H9 (cell line): ENCODE results near the gene AFF2. TPM values are rescaled to one million over a fixed set of nuclear protein-coding genes. Genes with fewer than 3 reads are reported as not detected.

ENCODE experiments used
- DNase-seq: peaks from one replicate; pipeline ENCODE4 v3.0.0-alpha.2; 2017
- H2AFZ ChIP-seq: one replicate; pipeline ENCODE4 v1.6.1; 2013; ENCODE audit warnings: mild to moderate bottlenecking, low read length, control low read depth, moderate library complexity
- H2AK5ac ChIP-seq: 2 replicates; pipeline ENCODE4 v1.6.1; 2013; ENCODE audit warnings: low read length, control low read depth, mixed read lengths; ENCODE audit not compliant: insufficient read length
- H2BK120ac ChIP-seq: one replicate; pipeline ENCODE4 v1.6.1; 2013; ENCODE audit warnings: low read depth, mild to moderate bottlenecking, low read length, control low read depth, inconsistent platforms; ENCODE audit not compliant: poor library complexity, severe bottlenecking
- H2BK12ac ChIP-seq: 2 replicates; pipeline ENCODE4 v1.6.1; 2013; ENCODE audit warnings: low read length, control low read depth, mixed read lengths, low read depth; ENCODE audit not compliant: insufficient read length
- H2BK15ac ChIP-seq: 2 replicates; pipeline ENCODE4 v1.6.1; 2013; ENCODE audit warnings: low read depth, low read length, control low read depth
- H2BK20ac ChIP-seq: one replicate; pipeline ENCODE4 v1.6.1; 2013; ENCODE audit warnings: low read depth, mild to moderate bottlenecking, low read length, control low read depth, inconsistent platforms; ENCODE audit not compliant: poor library complexity, severe bottlenecking
- H2BK5ac ChIP-seq: 2 replicates; pipeline ENCODE4 v1.6.1; 2013; ENCODE audit warnings: low read length, control low read depth, mixed read lengths; ENCODE audit not compliant: insufficient read length
- H3K14ac ChIP-seq: 2 replicates; pipeline ENCODE4 v1.6.1; 2013; ENCODE audit warnings: low read length, control low read depth; ENCODE audit not compliant: insufficient read depth
- H3K18ac ChIP-seq: 2 replicates; pipeline ENCODE4 v1.6.1; 2013; ENCODE audit warnings: low read depth, mild to moderate bottlenecking, mixed read lengths, low read length, control low read depth; ENCODE audit not compliant: insufficient read length
- H3K23ac ChIP-seq: 2 replicates; pipeline ENCODE4 v1.6.1; 2013; ENCODE audit warnings: low read length, control low read depth, mixed read lengths, low read depth; ENCODE audit not compliant: insufficient read length
- H3K23me2 ChIP-seq: 2 replicates; pipeline ENCODE4 v1.6.1; 2013; ENCODE audit warnings: low read depth, mild to moderate bottlenecking, mixed read lengths, low read length, control low read depth; ENCODE audit not compliant: insufficient read length, poor library complexity, severe bottlenecking
- H3K27ac ChIP-seq: 2 replicates; pipeline ENCODE4 v1.5.1; 2013; ENCODE audit warnings: low read length, control low read depth, mixed read lengths, low read depth; ENCODE audit not compliant: insufficient read length
- H3K27me3 ChIP-seq: 2 replicates; pipeline ENCODE4 v1.6.1; 2013; ENCODE audit warnings: low read length, control low read depth, inconsistent platforms; ENCODE audit not compliant: insufficient read depth
- H3K4ac ChIP-seq: 2 replicates; pipeline ENCODE4 v1.6.1; 2013; ENCODE audit warnings: low read depth, mild to moderate bottlenecking, control low read depth, inconsistent platforms, low read length, moderate library complexity
- H3K4me1 ChIP-seq: 2 replicates; pipeline ENCODE4 v1.6.1; 2013; ENCODE audit warnings: low read length, control low read depth, inconsistent platforms; ENCODE audit not compliant: insufficient read depth
- H3K4me2 ChIP-seq: 2 replicates; pipeline ENCODE4 v1.6.1; 2013; ENCODE audit warnings: low read length, control low read depth, mixed read lengths; ENCODE audit not compliant: insufficient read length, insufficient read depth
- H3K56ac ChIP-seq: 2 replicates; pipeline ENCODE4 v1.6.1; 2013; ENCODE audit warnings: low read depth, mild to moderate bottlenecking, mixed read lengths, low read length, control low read depth; ENCODE audit not compliant: insufficient read length
- H3K79me1 ChIP-seq: 2 replicates; pipeline ENCODE4 v1.6.1; 2013; ENCODE audit warnings: low read depth, mild to moderate bottlenecking, moderate library complexity, low read length, control low read depth, inconsistent platforms; ENCODE audit not compliant: insufficient read depth, poor library complexity, severe bottlenecking
- H3K79me2 ChIP-seq: 2 replicates; pipeline ENCODE4 v1.6.1; 2013; ENCODE audit warnings: low read length, control low read depth, inconsistent platforms; ENCODE audit not compliant: insufficient read depth
- H3K9ac ChIP-seq: 2 replicates; pipeline ENCODE4 v1.6.1; 2013; ENCODE audit warnings: low read length, control low read depth, mixed read lengths; ENCODE audit not compliant: insufficient read length; ENCODE audit errors: extremely low read depth
- H3K9me3 ChIP-seq: one replicate; pipeline ENCODE4 v1.6.1; 2013; ENCODE audit warnings: low read depth, low read length, inconsistent platforms; ENCODE audit not compliant: control insufficient read depth
- H3T11ph ChIP-seq: one replicate; pipeline ENCODE4 v1.6.1; 2013; ENCODE audit warnings: mild to moderate bottlenecking, low read length, control low read depth, inconsistent platforms
- H4K20me1 ChIP-seq: one replicate; pipeline ENCODE4 v1.6.1; 2013; ENCODE audit not compliant: control insufficient read depth, insufficient read length, insufficient read depth
- H4K5ac ChIP-seq: 2 replicates; pipeline ENCODE4 v1.6.1; 2013; ENCODE audit warnings: low read depth, mild to moderate bottlenecking, mixed read lengths, low read length, control low read depth; ENCODE audit not compliant: insufficient read length
- H4K8ac ChIP-seq: replicated peaks from 2 replicates; pipeline ENCODE4 v1.6.1; 2013; ENCODE audit warnings: low read length, control low read depth, mixed read lengths, low read depth; ENCODE audit not compliant: insufficient read length
- H4K91ac ChIP-seq: 2 replicates; pipeline ENCODE4 v1.6.1; 2013; ENCODE audit warnings: low read depth, mild to moderate bottlenecking, moderate library complexity, mixed read lengths, low read length, control low read depth; ENCODE audit not compliant: insufficient read length
- H3K27ac Mint-ChIP-seq, 3 experiments: 2 replicates in 2 of 3; 3 replicates in 1 of 3; pipeline ENCODE4 v1.8.0; 2020 to 2021; ENCODE audit warnings: mixed read lengths in 3 of 3, mild to moderate bottlenecking in 1 of 3, moderate library complexity in 1 of 3
- H3K27me3 Mint-ChIP-seq: 2 replicates; pipeline ENCODE4 v1.8.0; 2021; ENCODE audit warnings: low read depth, mild to moderate bottlenecking, moderate library complexity, mixed read lengths
- H3K36me3 Mint-ChIP-seq, 3 experiments: 2 replicates in 2 of 3; 3 replicates in 1 of 3; pipeline ENCODE4 v1.8.0; 2020 to 2021; ENCODE audit warnings: low read depth in 3 of 3, mixed read lengths in 3 of 3; ENCODE audit not compliant: insufficient read depth in 1 of 3
- H3K4me1 Mint-ChIP-seq, 2 experiments: 2 replicates each; pipeline ENCODE4 v1.8.0; 2020; ENCODE audit warnings: mixed read lengths in 2 of 2
- H3K4me3 Mint-ChIP-seq, 2 experiments: 2 replicates in 1 of 2; 3 replicates in 1 of 2; pipeline ENCODE4 v1.8.0; 2020 to 2021; ENCODE audit warnings: mild to moderate bottlenecking in 2 of 2, mixed read lengths in 2 of 2, moderate library complexity in 1 of 2
- H3K9me3 Mint-ChIP-seq, 2 experiments: 2 replicates in 1 of 2; 3 replicates in 1 of 2; pipeline ENCODE4 v1.8.0; 2020; ENCODE audit warnings: mild to moderate bottlenecking in 2 of 2, mixed read lengths in 2 of 2, moderate library complexity in 1 of 2
- WGBS: extraction: QIAGEN DNeasy Blood & Tissue Kit; methylation state at CpG from one replicate; pipeline ENCODE4 v1.1.7; 2013; ENCODE audit warnings: missing lambda C conversion rate, low lambda C conversion rate, mixed read lengths; ENCODE audit not compliant: insufficient read length; ENCODE audit errors: extremely low coverage; 5-methylcytosine and 5-hydroxymethylcytosine counted together
- total RNA-seq: library from RNA; stranded (reverse); gene quantifications from 2 replicates; pipeline ENCODE4 v1.2.1, GENCODE V29; 2021
- TF ChIP-seq, protein P1 (sequence below): fragments of 200-600 bp; sonication (generic); conservative IDR thresholded peaks from 3 replicates; pipeline ENCODE4 v1.8.0; 2021; ENCODE audit warnings: antibody characterized with exemption, mild to moderate bottlenecking

The AFF2 gene
- total RNA-seq, 1 experiment from 2014 or later = 14.6 TPM

- H4K8ac ChIP-seq = no peak overlapping the region
- H2BK5ac ChIP-seq = no peak overlapping the region
- Mint-ChIP-seq H3K4me1 (no peaks in the 10 kb centered on the region), H3K36me3 (no peaks in the 10 kb centered on the region), H3K9me3 (peaks cover 58 to 62% of the 10 kb centered on the region in 2 experiments), H3K27ac (no peak overlapping the region), H3K4me3 (no peak overlapping the region), H3K27me3 (no peaks in the 10 kb centered on the region)
- no peak overlapping the region for H3K9ac ChIP-seq
- H4K20me1 ChIP-seq = no peaks in the 10 kb centered on the region
- no peak overlapping the region for H3K27ac ChIP-seq
- no peaks in the 10 kb centered on the region for H3K27me3 ChIP-seq
- no peak overlapping the region for H3K4ac ChIP-seq
- TF ChIP-seq, protein P1, sequence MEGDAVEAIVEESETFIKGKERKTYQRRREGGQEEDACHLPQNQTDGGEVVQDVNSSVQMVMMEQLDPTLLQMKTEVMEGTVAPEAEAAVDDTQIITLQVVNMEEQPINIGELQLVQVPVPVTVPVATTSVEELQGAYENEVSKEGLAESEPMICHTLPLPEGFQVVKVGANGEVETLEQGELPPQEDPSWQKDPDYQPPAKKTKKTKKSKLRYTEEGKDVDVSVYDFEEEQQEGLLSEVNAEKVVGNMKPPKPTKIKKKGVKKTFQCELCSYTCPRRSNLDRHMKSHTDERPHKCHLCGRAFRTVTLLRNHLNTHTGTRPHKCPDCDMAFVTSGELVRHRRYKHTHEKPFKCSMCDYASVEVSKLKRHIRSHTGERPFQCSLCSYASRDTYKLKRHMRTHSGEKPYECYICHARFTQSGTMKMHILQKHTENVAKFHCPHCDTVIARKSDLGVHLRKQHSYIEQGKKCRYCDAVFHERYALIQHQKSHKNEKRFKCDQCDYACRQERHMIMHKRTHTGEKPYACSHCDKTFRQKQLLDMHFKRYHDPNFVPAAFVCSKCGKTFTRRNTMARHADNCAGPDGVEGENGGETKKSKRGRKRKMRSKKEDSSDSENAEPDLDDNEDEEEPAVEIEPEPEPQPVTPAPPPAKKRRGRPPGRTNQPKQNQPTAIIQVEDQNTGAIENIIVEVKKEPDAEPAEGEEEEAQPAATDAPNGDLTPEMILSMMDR = no peak
- no peak overlapping the region for H3K56ac ChIP-seq
- H3T11ph ChIP-seq = no peak overlapping the region
- H2BK15ac ChIP-seq = no peak overlapping the region
- no peak overlapping the region for H2AK5ac ChIP-seq
- H3K14ac ChIP-seq = no peak overlapping the region
- H3K79me1 ChIP-seq = no peaks in the 10 kb centered on the region
- WGBS = no CpG with 5 or more reads among the region's 3 CpGs
- no peak overlapping the region for H2BK120ac ChIP-seq
- H2AFZ ChIP-seq = no peak overlapping the region
- peaks cover 1% of the 10 kb centered on the region for H3K9me3 ChIP-seq
- H3K4me2 ChIP-seq = no peak overlapping the region
- no peaks in the 10 kb centered on the region for H3K23me2 ChIP-seq
- H3K4me1 ChIP-seq = no peaks in the 10 kb centered on the region
- H2BK12ac ChIP-seq = no peak overlapping the region
- H4K5ac ChIP-seq = no peak overlapping the region
- no peak overlapping the region for H2BK20ac ChIP-seq
- DNase-seq = no peak
- H4K91ac ChIP-seq = no peak overlapping the region
- no peak overlapping the region for H3K18ac ChIP-seq
- H3K23ac ChIP-seq = no peak overlapping the region
- H3K79me2 ChIP-seq = no peaks in the 10 kb centered on the region
These were observed 501.9 kb downstream of the AFF2 start for GRCh38 chrX:149002320-149002719.
